Stimulated activated CD4-positive, alpha-beta T cell treated with anti-CD3 and anti-CD28 coated beads, TNF-alpha, amount 100 ng/mL, for 4 hours (primary cell): Measurements from ENCODE around the gene MIEF1.

Experiments
- DNase-seq, 3 experiments: peaks; one replicate each; pipeline ENCODE4 v3.0.0-alpha.2; 2020; ENCODE audit warnings: low read depth in 3 of 3

The MIEF1 gene

DNA sequence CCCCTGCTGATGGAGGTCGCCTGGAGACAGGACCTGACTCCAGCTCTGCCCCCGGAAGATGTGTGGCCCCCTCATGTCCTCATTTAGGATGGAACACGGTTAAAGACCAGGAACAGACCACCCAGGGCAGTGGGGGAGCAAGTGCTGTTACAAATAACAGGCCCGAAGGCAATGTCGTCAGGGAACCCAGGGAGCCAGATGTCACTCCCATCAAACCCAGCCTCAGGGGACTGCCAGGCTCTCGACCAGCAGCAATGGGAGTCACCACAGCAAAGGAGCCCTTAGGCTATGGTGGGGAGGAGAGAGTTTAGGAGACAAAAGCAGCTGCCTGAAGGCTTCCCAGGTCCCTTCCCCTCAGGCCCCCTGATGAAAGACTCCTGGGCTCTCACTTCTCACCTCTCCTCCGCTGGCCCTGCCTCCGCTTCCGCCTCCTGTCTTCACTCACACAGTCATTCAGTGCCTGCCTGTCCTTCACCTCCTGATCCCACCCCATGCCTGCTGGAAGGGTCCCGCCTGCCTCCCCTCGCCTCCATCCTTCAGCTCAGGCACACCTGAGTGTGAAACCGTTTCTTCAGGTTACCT is 26.1 kb downstream of the MIEF1 start:
- DNase-seq = no peak

DNA sequence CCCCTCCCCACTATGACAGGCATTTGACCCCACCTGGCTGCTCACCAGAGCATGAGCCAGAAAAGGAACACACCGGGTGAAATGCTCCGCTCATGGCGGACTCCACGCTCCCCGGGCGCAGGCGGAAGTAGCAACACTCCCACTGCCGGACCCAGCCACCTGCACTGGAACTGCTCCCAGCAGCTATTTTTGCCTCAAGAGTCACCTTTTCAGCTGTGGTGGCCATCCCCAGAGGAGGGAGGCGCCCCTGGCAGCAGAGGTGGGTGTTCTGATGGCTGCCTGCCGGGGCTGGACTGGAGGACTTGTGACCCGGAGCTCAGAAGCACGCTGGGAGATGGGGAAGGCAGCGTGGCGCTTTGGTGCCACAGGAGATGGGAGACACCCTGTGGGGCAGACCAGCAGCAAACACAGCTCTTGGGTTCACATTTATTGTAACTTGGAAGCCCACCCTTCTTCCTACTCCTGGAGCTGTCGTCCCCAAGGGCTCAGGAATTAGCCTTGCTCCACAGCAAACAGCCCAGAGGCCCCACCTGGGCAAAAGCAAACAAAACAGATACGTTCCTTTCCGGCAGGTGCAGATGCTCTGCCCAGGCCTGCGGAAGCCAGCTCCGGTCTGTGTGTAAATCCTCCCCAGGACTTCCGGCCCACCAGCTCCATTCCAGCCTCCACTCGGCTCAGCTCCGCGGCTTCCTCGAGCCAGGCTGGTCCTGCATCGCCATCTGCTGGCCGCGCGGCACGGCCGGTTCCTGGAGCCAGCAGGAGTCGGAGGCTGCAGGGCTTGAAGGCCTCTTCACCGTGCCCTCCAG is 26.8 kb downstream of the MIEF1 start:
- peak; percentile 68 to 83 (median 77) for DNase-seq

DNA sequence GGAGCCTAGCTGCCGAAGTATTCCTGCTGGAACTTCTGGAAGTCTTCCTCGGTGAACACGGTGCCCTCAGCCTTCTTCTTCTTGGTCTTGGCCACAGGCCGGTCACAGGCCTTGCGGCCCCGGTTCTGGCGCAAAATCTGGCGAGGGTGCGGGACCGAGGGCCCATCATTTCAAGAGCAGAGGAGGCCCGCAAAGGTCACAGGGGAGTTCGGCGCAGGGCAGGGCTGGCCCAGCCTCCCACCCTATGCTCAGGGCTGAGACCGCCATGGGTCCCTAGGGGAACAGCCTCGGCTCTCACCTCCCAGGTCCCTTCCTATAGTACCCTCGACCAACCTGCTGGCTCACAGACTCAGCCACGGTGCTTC is 27.4 kb downstream of the MIEF1 start:
- no peak for DNase-seq

DNA sequence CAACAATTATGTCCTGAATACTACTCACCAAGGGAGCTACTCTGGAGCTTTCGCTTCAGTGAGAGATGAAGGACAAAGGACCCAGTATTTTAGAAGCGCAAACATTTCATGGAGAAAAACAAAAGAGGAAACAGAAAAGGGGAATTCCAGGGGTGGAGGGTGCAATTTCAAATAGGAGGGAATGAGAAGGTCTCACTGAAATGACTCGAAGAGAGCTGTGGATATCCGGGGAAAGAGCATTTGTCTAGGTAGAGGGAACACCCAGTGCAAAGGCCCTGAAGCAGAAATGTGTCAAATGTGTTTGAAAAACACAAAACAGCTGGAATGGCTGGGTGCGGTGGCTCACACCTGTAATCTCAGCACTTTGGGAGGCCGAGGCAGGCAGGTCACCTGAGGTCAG is 28.0 kb downstream of the MIEF1 start:
- DNase-seq = no peak

DNA sequence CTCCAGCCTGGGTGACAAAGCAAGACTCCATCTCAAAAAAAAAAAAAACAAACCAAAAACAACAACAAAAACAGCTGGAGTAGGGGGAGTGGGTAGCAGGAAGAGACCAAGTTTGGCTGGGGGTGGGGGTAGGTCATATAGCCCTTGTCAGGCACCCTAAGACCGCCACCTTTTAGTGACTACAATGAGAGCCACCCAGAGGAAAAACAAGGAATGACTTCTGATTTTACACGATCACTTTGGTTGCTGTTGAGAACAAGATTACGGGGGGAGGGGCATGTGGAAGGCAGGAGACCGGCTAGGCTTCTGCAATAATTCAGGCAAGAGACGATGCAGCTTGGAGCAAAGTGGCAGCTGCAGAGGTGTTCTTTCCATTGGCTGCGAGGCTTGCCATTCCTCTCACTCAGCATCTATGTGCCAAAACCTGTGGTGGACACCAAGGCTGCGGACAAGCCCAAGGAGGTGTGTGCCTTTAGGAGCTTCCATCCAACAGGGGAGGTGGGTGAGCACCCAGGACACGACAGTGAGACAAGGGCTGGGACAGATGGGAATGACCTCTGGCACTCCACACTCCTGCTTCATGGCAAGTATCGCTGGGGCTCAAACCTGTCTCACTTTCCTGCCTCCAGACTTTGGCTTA is 28.7 kb downstream of the MIEF1 start:
- no peak for DNase-seq

DNA sequence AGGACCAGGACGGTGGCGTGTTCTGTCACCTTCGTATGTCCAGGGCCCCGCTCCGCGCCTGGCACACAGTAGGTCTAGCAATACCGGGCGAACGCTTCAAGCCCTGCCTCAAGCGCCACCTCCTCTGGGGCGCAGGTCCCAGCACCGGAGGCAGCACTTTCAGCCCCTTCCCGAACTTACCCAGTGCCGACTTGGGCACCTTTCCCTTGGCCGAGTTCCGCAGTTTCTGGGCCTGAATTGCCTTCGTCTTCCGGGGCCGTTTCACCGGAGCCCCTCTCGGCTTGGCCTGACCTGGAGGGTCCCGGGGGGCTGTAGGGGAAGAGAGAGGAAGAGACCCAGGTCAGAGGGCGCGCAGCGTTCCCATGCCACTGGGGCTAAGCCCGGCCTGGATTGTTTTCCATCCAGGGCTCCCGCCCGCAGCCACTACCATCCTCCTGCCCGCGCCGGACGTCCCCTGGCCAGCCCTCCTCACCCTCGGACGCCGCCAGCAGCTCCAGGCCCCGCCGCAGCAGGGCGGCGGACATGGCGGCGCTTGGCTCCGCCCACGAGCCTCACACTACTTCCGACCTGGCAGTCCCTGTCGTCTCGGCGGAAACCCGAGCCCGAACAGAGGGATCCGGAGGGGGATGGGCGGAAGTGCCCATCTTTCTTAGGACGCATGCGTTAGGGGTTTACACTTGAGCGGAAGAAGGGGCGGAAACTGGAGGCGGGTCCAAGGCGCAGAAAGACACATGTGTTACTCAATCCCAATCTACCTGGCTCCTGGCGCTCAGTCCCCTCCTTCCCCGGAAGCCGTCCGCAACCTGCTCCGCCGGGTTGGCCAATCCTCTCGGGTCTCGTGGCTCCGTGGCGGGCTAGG is 30.4 kb downstream of the MIEF1 start, which contains the start of gene RPS19BP1:
TSS of gene RPS19BP1 (minus strand) at position 534 of the 859 bp plus-strand sequence. CDS start at position 524, 10 bp downstream.
- DNase-seq = peak; percentile 96 to 99 (median 98)

DNA sequence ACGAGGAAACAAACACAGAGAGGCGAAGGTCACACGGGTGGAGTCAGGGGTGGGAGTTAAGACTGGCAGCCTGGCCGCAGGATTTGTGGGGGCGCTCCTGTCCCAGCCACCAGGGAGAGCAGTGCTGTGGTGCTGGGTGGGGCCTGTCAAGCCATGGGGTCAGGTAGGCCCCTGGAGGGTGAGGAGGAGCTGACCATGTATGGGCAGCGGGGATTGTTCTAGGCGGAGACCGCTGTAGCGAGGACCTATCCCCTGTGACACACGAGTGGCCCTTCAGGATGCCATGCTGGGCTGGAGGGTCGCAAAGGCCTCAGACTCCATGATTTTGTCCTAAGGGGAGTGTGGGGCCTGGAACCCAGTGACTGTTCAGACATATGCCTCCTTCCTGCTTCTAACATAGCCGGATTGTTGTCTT is 32.0 kb downstream of the MIEF1 start:
- DNase-seq = no peak

DNA sequence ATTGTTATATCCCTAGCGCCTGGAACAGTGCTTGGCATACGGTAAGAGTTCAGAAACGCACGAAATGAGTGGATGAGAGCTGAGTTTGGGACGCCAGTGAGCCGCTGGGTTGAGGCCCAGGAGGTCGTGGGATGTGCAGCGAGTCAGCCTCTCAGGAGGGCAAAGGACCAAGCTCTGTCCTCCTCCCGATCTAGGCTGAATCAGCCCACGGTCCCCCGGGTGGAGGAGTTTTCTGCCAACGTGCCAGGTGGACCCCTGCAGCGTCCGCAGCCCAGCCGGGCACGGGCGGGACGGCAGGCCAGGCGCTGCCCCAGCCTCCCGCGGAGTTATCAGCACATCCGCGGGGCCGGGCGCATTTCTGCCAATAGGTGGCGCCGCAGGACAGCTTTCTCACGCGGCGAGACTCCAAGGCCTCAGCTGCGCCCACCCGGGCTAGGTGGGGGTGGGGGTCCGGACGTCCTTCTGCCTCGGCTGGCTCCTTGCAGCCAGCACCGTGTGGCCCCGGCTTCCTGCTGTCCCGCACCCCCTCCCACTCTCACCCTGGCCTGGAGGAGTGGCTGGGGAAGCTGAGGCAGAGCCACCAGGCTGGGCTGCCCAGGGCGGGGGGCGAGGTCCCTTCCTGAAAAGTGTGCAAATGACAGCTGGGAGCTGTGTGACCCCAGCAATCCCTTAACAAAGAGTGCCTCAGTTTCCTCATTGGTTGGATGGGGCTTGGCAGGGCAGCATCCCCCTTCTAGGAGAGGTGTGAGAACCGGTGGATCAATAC is 32.7 kb downstream of the MIEF1 start:
- peak; percentile 64 to 82 (median 67) for DNase-seq

DNA sequence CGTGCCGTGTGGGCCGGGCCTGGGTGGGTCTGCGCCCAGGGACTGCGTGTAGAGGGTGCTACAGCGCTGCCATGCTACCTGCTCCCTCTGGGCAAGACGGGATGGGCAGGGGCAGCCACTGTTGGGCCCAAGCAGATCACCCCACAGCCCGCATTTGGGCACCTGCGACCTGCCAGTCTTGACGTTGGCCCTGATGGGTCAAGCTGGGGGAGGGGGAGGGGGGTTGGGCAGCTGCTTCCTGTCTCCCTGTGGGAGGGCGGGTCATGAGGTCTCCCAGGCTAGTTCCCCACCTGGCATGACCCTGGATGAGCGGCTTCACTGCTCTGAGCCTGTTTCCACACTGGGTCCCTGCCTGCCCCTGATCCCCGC is 33.3 kb downstream of the MIEF1 start:
- DNase-seq = no peak

DNA sequence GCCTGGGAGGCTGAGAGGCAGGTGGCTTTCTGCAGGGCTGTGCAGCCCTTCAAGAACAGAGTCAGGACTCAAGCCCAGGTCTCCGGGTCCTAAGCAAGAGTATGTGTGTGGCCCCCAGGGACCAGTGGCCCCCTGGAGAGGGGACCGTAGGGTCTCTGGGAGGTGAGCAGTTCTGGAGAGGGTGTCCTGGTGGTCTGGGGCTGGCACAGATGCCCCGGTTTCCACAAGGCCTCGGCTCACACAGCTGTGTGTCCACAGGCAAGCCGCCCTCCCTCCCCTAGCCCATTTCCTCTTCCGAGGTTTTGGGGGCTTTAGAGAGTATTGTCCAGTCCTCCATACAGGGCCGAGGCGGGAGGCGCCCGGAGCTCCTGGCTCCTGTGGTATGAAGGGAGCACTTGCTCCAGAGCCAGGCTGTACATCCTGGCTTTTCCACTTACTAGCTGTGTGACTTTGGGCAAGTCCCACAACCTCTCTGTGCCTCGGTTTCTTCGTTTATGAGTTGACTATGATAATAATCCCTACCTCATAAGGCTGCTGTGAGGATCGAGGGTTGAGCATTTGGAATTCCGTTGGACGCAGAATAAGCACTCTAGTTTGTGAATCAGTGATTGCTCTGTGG is 33.9 kb downstream of the MIEF1 start:
- no peak for DNase-seq

DNA sequence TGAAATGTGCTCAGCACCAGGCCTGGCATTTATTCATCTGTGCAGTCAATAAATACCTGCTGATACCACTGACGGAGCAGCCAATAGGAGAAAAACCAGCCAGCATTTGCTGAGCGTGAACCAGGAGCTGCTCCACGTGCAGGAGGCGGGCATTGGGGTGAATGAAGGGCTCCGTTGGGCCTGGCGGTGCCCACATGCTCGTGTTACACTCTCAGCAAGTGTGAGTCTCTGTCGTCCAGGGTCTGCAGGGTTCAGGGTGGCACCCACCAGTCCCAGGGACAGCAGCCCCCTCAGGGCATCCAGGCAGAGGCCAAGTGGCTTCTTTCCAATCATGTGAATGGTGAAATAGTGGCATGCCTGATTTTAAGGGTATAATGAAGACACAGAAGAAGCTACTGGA is 34.6 kb downstream of the MIEF1 start:
- no peak for DNase-seq

DNA sequence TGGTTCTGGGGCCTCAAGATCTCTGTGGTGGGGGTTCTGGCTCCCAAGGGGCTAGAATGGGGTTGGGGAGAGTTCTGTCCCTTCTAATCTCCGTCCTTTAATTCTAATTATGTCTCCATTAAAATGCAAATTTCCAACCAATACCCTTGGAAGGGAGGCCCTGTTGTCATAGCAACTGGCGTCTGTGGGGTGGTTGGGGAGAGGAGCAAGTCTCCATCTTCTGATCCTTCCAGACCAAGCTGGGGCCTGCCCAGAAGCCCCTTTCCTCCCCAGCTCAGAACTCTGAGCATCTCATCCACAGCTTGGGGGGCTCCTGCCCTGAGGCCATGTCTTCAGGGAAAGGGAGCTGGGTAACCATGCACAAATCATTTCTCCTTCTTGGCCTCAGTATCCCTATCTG is 35.9 kb downstream of the MIEF1 start:
- no peak for DNase-seq

DNA sequence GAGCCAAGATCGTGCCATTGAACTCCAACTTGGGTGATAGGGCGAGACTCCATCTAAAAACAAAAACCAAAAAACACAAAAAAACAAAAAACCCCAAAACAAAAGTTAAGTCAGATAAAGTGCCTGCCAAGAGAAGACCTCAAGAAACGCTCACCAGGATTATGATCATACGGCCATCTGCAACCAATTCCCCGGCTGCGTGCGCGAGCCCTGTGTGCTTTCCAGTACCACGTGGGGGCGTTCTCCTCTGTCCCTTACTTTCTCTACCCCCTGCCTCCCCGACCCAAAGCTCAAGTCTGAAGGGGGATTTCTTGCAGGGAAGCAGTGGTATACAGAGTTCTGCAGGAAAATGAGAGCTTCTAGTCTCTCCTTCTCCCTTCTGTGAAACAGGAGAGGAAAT is 41.0 kb downstream of the MIEF1 start:
- DNase-seq = no peak

DNA sequence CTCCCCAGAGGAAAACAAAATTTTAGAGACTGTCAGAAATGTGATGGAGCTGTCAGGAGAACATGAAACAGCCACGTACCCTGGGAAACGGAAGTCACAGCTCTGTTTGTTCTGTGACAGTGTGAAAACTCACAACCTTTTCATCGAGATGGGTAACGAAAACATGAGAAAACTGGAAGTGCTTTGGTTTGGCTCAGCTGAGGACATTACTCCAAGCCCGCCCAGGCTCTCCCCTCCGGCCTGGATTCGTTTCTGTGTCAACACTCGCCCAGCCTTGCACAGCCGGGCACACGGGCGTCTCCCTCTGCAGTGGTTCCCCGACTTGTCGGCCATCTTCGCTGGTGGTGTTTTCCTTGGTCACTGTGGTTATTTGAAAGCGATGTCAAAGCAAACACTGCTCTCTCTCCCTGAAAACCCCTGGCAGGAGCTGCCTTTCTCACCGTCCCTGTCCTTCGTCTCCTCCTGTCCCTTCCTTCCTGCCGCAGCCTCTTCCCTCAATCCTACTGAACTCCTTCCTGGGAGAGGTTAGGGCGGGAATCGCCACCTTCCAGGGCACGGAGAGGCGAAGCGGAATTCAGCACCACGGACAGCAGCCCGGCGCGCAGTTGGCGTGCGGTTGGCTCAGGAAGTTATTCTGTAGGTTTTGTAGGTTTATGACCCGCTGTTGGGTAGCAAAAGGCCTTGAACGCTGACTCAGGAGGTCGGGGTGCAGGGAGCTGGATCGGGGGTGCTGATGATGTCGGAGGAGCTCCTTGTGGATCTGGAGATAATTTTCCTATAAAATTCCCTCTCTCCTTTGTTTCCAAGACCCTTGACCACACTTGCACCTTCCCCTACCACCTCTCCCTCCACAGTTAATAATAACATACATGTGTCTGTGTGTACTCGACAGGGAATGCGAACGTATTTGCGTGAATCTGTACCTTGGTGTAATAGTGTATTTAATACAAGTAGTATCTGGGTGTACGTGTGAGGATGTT is 43.6 kb downstream of the MIEF1 start:
- peak in 1 of 3 experiments; percentile 63 for DNase-seq

DNA sequence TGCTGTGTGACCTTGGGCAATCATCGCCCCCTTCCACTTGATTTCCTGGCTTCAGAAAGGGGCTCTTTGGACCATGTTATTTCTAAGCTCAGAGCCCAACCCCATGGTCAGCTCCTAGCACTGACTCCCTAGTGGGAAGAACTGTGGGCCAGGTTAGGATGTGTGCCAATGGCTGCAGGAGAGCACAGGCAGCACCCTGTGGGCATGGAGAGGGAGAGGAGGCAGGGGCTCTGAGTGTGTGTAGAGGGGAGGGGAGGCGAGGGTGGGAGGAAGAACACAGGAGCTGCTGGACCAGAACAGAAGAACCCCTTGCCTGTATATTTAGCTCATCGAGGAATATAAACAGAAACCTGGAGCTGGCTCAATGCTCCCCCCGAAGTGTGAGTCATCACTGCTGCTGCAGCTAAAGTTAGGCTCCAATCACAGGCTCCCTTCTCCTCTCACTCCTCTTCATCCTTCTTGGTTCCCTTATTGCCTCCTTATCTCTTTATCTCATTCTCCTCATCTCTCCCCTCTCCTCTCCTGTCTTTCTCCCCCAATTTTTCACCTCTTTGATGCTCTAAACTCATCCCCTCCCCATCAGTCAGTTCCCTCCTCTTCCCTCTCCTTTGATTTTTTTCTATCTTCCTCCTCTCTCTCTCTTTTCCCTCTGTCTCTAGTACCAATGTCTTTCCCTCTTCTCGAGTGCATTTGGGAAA is 44.9 kb downstream of the MIEF1 start:
- no peak for DNase-seq

DNA sequence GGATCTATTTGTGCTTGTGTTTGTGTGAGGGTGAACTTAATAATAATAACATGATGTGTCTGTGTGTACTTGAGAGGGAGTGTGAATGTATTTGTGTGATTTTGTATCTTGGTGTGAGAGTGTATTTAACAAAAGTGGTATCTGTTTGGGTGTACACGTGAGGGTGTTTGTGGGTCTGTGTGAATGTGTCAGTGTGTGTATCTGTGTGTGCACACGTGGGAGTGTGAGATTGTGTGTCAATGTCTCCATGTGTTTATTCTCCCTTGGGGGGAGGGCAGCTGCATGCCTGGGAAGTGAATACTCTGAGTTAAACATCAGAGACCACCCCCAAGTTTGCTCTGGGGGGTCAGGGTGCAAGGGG is 45.5 kb downstream of the MIEF1 start:
- DNase-seq = no peak

DNA sequence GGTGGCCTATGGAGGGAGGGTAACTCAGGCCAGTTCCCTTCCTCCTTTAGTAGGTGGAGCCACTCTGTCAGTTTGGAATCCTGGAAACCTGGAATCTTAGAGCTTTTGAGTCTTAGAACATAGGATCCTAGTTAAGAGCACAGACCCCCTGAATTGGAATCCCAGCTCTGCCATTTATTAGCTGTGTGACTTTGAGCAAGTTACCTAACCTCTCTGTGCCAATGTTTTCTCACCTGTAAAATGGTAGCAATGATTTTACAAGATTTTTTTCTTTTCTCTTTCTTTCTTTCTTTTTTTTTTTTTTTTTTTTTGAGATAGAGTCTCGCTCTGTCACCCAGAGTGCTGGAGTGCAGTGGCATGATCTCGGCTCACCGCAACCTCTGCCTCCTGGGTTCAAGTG is 51.3 kb downstream of the MIEF1 start:
- DNase-seq = no peak

DNA sequence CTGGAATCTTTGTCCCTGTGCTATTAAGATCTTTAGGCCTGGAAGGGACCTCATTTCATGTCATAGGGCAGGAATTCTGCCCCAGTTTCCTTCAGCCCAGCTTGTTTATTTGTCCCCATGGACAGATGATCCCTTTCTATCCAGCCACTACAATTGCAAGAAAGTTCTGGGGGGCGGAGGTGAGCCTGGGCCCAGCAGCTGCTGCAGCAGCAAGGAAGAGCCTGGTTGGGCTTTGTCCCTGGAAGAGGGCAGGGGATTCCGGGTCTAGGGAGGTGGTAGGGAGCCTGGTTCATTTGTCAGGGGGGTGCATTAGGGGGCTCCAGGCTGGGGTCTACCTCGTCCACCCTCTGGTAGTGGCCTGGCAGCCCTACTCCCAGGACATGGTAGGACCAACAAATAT is 52.1 kb downstream of the MIEF1 start:
- DNase-seq = no peak
